SK-N-SH (cell line): ENCODE data around the gene CRIP2. TPM values are rescaled to one million over a fixed set of nuclear protein-coding genes. Genes with fewer than 3 reads are reported as not detected.

Experiments used
- CTCF ChIA-PET: fragments of 300-600, 350-600 bp; formaldehyde crosslinking; extraction: SDS; loops from one replicate; lab custom pipeline; 2021; lab: Yijun Ruan, JAX
- POLR2A ChIA-PET: fragments of 350-600 bp; sonication (Branson Sonifier 250); formaldehyde crosslinking; extraction: SDS; loops from one replicate; lab custom pipeline; 2020; ENCODE audit warnings: antibody characterized with exemption, inconsistent platforms; lab: Yijun Ruan, JAX
- DNase-seq: peaks from one replicate; pipeline ENCODE4 v3.0.0; 2012
- H2AFZ ChIP-seq: fragments of 200-600 bp; sonication (generic); 2 replicates; pipeline ENCODE4 v1.8.1; 2016; ENCODE audit warnings: antibody characterized with exemption, mild to moderate bottlenecking, low read depth
- H3F3A ChIP-seq: fragments of 200-600 bp; sonication (generic); replicated peaks from 2 replicates; pipeline ENCODE3; 2016; ENCODE audit warnings: antibody characterized with exemption, mild to moderate bottlenecking; ENCODE audit not compliant: insufficient read depth
- H3K27ac ChIP-seq, 2 experiments: fragments of 200-500 bp in 1 of 2; fragments of 200-600 bp in 1 of 2; sonication (Bioruptor generic) in 1 of 2; sonication (generic), shearing (Covaris generic) in 1 of 2; 2 replicates each; pipeline versions ENCODE4 v1.5.1 to v1.6.1; 2014 to 2016; ENCODE audit warnings: low read depth in 2 of 2, inconsistent platforms in 1 of 2, low read length in 1 of 2, mild to moderate bottlenecking in 1 of 2, mixed read lengths in 1 of 2
- H3K27me3 ChIP-seq: fragments of 200-600 bp; sonication (generic), shearing (Covaris generic); 2 replicates; pipeline ENCODE4 v1.6.1; 2016; ENCODE audit warnings: mixed run types; ENCODE audit not compliant: insufficient read depth
- H3K36me3 ChIP-seq, 2 experiments: fragments of 200-500 bp in 1 of 2; fragments of 200-600 bp in 1 of 2; sonication (Bioruptor generic) in 1 of 2; sonication (generic) in 1 of 2; replicated peaks in 1 of 2; 2 replicates each; pipeline versions ENCODE3 to v1.5.1; 2014 to 2016; ENCODE audit warnings: low read length in 1 of 2, mild to moderate bottlenecking in 1 of 2; ENCODE audit not compliant: insufficient read depth in 2 of 2, control insufficient read depth in 1 of 2
- H3K4me1 ChIP-seq, 2 experiments: fragments of 200-500 bp in 1 of 2; fragments of 200-600 bp in 1 of 2; sonication (Bioruptor generic) in 1 of 2; sonication (generic), shearing (Covaris generic) in 1 of 2; 2 replicates each; pipeline versions ENCODE4 v1.5.1 to v1.6.1; 2014 to 2016; ENCODE audit warnings: low read depth in 1 of 2, low read length in 1 of 2, mixed run types in 1 of 2; ENCODE audit not compliant: insufficient read depth in 2 of 2, control insufficient read depth in 1 of 2
- H3K4me2 ChIP-seq: fragments of 200-600 bp; sonication (generic), shearing (Covaris generic); 2 replicates; pipeline ENCODE4 v1.6.1; 2017; ENCODE audit warnings: mixed run types
- H3K4me3 ChIP-seq, 2 experiments: fragments of 200-500 bp in 1 of 2; fragments of 200-600 bp in 1 of 2; sonication (Bioruptor generic) in 1 of 2; sonication (generic), shearing (Covaris generic) in 1 of 2; 2 replicates each; pipeline versions ENCODE4 v1.5.1 to v1.8.1; 2014 to 2016; ENCODE audit warnings: low read depth in 2 of 2, inconsistent platforms in 1 of 2, low read length in 1 of 2, mild to moderate bottlenecking in 1 of 2, mixed read lengths in 1 of 2, moderate library complexity in 1 of 2
- H3K79me2 ChIP-seq: fragments of 200-600 bp; sonication (generic); 2 replicates; pipeline ENCODE4 v1.8.1; 2017; ENCODE audit warnings: mild to moderate bottlenecking; ENCODE audit not compliant: insufficient read depth
- H3K9ac ChIP-seq: fragments of 200-600 bp; sonication (generic); 2 replicates; pipeline ENCODE4 v1.6.1; 2017; ENCODE audit warnings: mixed run types
- H3K9me2 ChIP-seq: fragments of 200-600 bp; sonication (generic); 2 replicates; pipeline ENCODE4 v1.6.1; 2017; ENCODE audit warnings: mixed run types
- H3K9me3 ChIP-seq: fragments of 200-600 bp; sonication (generic); 2 replicates; pipeline ENCODE4 v1.6.1; 2017; ENCODE audit warnings: mixed run types, mild to moderate bottlenecking, moderate library complexity
- H4K20me1 ChIP-seq: fragments of 200-600 bp; sonication (generic); 2 replicates; pipeline ENCODE4 v1.6.1; 2017; ENCODE audit warnings: mild to moderate bottlenecking, mixed run types; ENCODE audit not compliant: insufficient read depth
- CHD2 ChIP-seq: fragments of 150-350 bp; IDR thresholded peaks from 2 replicates; pipeline ENCODE4 v1.6.1; 2018; ENCODE audit warnings: low read length; ENCODE audit not compliant: partially characterized antibody
- ELF1 ChIP-seq: IDR thresholded peaks from 2 replicates; pipeline ENCODE4 v1.4.0; 2012
- EZH2phosphoT487 ChIP-seq: fragments of 200-600 bp; sonication (generic); IDR thresholded peaks from 2 replicates; pipeline ENCODE4 v1.6.1; 2017; ENCODE audit warnings: low read depth, mixed run types, mild to moderate bottlenecking, antibody characterized with exemption, moderate library complexity, borderline replicate concordance
- FOXJ3 ChIP-seq: sonication (generic); formaldehyde crosslinking; IDR thresholded peaks from 2 replicates; pipeline ENCODE4 v1.5.1; 2020; ENCODE audit warnings: mild to moderate bottlenecking, missing genetic modification reagents
- MXI1 ChIP-seq: IDR thresholded peaks from 2 replicates; pipeline ENCODE4 v1.6.1; 2012; ENCODE audit warnings: mild to moderate bottlenecking, low read depth, low read length, improper control_type of control experiment
- NRF1 ChIP-seq: IDR thresholded peaks from 2 replicates; pipeline ENCODE4 v1.6.1; 2012; ENCODE audit warnings: low read depth, mild to moderate bottlenecking, low read length
- RCOR1 ChIP-seq: fragments of 150-350 bp; IDR thresholded peaks from 2 replicates; pipeline ENCODE4 v1.6.1; 2017; ENCODE audit warnings: antibody characterized with exemption, low read length
- RXRA ChIP-seq: IDR thresholded peaks from 2 replicates; pipeline ENCODE4 v1.4.0; 2012; ENCODE audit warnings: low read depth, mild to moderate bottlenecking, borderline replicate concordance
- TCF12 ChIP-seq: IDR thresholded peaks from 2 replicates; pipeline ENCODE4 v1.4.0; 2012
- TEAD4 ChIP-seq: IDR thresholded peaks from 2 replicates; pipeline ENCODE4 v1.4.0; 2012; ENCODE audit warnings: mild to moderate bottlenecking, borderline replicate concordance; ENCODE audit not compliant: insufficient read depth
- WGBS: methylation state at CpG from one replicate; pipeline ENCODE4 v1.1.6; 2017; ENCODE audit warnings: low lambda C conversion rate; 5-methylcytosine and 5-hydroxymethylcytosine counted together
- polyA plus RNA-seq, 3 experiments: library from polyadenylated mRNA; depleted of rRNA; stranded (reverse); fragments of >200 nt; gene quantifications; 2 replicates each; pipeline ENCODE4 v1.2.3, GENCODE V29; 2012
- TF ChIP-seq, protein P1 (sequence below): fragments of 200-600 bp; sonication (generic); IDR thresholded peaks from 2 replicates; pipeline ENCODE4 v1.6.1; 2017; ENCODE audit warnings: antibody characterized with exemption, mild to moderate bottlenecking, moderate library complexity
- TF ChIP-seq, protein P2 (sequence below): IDR thresholded peaks from 2 replicates; pipeline ENCODE4 v1.4.0; 2012; ENCODE audit warnings: low read depth, borderline replicate concordance
- TF ChIP-seq, protein P3 (sequence below): fragments of 150-350 bp; IDR thresholded peaks from 2 replicates; pipeline ENCODE4 v1.6.1; 2016; ENCODE audit warnings: mild to moderate bottlenecking, low read depth, low read length
- TF ChIP-seq, protein P4 (sequence below): IDR thresholded peaks from 2 replicates; pipeline ENCODE4 v1.4.0; 2012; ENCODE audit warnings: low read depth, borderline replicate concordance
- TF ChIP-seq, protein P5 (sequence below): IDR thresholded peaks from 2 replicates; pipeline ENCODE4 v1.6.1; 2012; ENCODE audit warnings: mild to moderate bottlenecking, low read depth, low read length, moderate library complexity

The CRIP2 gene
- polyA plus RNA-seq, 1 of the 3 experiments (the other 2 are of a cell fraction) = 335 TPM

DNA sequence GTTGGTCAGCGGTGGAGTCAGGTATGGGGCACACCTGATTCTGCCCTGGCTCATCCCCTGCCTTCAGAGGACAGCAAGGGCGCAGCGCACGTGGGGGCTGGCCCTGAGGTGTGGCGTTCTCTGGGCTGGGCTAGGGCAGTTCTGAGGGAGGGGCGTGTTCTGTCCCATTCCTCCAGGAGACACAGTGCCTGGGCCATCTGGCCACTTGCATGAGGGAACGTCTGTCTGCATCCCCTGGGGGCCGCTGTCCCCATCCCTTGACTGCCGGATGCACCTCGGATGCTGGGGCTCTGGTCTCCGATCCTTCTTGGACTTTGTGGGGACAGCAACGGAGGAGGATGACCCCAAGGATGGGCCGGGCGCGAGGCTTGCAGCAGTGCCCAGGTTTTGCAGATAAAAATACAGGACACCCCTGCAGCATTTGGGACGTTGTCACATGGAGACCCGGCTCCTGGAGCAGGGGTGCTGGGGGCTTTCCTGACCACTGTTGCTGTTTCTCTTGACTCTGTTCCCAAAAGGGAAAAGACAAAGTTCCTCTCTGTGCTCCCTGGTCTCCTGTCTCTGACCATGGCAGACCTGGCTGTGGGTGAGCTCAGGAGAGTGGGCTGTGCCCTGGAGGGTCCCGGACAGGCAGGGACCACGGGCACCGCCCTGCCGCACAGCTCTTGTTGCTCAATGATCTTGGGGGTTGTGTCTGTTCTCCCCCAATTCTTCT is 48.0 kb upstream of the CRIP2 start:
- POLR2A ChIA-PET = no interaction called here
- 94% methylated on average over 12 of the region's 21 CpGs for WGBS

More for the DNA sequence above, 48.0 kb upstream of the CRIP2 start:
- Histone ChIP-seq H3K36me3 (peaks cover 6 to 16% of the 10 kb centered on the region in 2 experiments), H3F3A (peaks cover 28% of the 10 kb centered on the region), H3K9me2 (no peaks in the 10 kb centered on the region), H3K27ac (no peak overlapping the region; a peak in 1 of 4 replicates), H3K9me3 (no peaks in the 10 kb centered on the region), H2AFZ (no peak overlapping the region), H3K4me1 (peaks cover 2 to 22% of the 10 kb centered on the region in 2 experiments; a peak in 3 of 4 replicates), H3K27me3 (no peaks in the 10 kb centered on the region), H3K9ac (no peak overlapping the region), H3K79me2 (peaks cover 100% of the 10 kb centered on the region), H3K4me2 (no peak overlapping the region), H4K20me1 (peaks cover 85% of the 10 kb centered on the region), H3K4me3 (no peak overlapping the region)
- no peak for DNase-seq
- CTCF ChIA-PET = no interaction called here
- TF ChIP-seq, protein P1, sequence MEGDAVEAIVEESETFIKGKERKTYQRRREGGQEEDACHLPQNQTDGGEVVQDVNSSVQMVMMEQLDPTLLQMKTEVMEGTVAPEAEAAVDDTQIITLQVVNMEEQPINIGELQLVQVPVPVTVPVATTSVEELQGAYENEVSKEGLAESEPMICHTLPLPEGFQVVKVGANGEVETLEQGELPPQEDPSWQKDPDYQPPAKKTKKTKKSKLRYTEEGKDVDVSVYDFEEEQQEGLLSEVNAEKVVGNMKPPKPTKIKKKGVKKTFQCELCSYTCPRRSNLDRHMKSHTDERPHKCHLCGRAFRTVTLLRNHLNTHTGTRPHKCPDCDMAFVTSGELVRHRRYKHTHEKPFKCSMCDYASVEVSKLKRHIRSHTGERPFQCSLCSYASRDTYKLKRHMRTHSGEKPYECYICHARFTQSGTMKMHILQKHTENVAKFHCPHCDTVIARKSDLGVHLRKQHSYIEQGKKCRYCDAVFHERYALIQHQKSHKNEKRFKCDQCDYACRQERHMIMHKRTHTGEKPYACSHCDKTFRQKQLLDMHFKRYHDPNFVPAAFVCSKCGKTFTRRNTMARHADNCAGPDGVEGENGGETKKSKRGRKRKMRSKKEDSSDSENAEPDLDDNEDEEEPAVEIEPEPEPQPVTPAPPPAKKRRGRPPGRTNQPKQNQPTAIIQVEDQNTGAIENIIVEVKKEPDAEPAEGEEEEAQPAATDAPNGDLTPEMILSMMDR = no peak
- TF ChIP-seq, protein P2, sequence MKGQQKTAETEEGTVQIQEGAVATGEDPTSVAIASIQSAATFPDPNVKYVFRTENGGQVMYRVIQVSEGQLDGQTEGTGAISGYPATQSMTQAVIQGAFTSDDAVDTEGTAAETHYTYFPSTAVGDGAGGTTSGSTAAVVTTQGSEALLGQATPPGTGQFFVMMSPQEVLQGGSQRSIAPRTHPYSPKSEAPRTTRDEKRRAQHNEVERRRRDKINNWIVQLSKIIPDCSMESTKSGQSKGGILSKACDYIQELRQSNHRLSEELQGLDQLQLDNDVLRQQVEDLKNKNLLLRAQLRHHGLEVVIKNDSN = no peak
- TF ChIP-seq CHD2 = no peak
- no peak for TF ChIP-seq EZH2phosphoT487
- TF ChIP-seq TCF12 = no peak
- TF ChIP-seq, protein P3, sequence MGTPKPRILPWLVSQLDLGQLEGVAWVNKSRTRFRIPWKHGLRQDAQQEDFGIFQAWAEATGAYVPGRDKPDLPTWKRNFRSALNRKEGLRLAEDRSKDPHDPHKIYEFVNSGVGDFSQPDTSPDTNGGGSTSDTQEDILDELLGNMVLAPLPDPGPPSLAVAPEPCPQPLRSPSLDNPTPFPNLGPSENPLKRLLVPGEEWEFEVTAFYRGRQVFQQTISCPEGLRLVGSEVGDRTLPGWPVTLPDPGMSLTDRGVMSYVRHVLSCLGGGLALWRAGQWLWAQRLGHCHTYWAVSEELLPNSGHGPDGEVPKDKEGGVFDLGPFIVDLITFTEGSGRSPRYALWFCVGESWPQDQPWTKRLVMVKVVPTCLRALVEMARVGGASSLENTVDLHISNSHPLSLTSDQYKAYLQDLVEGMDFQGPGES = no peak
- no peak for TF ChIP-seq ELF1
- no peak for TF ChIP-seq FOXJ3 (CRISPR knock-in tag)
- TF ChIP-seq MXI1 = no peak
- no peak for TF ChIP-seq RCOR1
- no peak for TF ChIP-seq RXRA
- TF ChIP-seq, protein P4, sequence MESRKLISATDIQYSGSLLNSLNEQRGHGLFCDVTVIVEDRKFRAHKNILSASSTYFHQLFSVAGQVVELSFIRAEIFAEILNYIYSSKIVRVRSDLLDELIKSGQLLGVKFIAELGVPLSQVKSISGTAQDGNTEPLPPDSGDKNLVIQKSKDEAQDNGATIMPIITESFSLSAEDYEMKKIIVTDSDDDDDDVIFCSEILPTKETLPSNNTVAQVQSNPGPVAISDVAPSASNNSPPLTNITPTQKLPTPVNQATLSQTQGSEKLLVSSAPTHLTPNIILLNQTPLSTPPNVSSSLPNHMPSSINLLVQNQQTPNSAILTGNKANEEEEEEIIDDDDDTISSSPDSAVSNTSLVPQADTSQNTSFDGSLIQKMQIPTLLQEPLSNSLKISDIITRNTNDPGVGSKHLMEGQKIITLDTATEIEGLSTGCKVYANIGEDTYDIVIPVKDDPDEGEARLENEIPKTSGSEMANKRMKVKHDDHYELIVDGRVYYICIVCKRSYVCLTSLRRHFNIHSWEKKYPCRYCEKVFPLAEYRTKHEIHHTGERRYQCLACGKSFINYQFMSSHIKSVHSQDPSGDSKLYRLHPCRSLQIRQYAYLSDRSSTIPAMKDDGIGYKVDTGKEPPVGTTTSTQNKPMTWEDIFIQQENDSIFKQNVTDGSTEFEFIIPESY = no peak
- no peak for TF ChIP-seq NRF1
- TF ChIP-seq, protein P5, sequence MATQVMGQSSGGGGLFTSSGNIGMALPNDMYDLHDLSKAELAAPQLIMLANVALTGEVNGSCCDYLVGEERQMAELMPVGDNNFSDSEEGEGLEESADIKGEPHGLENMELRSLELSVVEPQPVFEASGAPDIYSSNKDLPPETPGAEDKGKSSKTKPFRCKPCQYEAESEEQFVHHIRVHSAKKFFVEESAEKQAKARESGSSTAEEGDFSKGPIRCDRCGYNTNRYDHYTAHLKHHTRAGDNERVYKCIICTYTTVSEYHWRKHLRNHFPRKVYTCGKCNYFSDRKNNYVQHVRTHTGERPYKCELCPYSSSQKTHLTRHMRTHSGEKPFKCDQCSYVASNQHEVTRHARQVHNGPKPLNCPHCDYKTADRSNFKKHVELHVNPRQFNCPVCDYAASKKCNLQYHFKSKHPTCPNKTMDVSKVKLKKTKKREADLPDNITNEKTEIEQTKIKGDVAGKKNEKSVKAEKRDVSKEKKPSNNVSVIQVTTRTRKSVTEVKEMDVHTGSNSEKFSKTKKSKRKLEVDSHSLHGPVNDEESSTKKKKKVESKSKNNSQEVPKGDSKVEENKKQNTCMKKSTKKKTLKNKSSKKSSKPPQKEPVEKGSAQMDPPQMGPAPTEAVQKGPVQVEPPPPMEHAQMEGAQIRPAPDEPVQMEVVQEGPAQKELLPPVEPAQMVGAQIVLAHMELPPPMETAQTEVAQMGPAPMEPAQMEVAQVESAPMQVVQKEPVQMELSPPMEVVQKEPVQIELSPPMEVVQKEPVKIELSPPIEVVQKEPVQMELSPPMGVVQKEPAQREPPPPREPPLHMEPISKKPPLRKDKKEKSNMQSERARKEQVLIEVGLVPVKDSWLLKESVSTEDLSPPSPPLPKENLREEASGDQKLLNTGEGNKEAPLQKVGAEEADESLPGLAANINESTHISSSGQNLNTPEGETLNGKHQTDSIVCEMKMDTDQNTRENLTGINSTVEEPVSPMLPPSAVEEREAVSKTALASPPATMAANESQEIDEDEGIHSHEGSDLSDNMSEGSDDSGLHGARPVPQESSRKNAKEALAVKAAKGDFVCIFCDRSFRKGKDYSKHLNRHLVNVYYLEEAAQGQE = no peak
- no peak for TF ChIP-seq TEAD4
